Measurements from ENCODE around the gene ASXL3.

The ASXL3 gene

GRCh38 chr18:33720133-33720532 lies 142.1 kb downstream of the ASXL3 start:
- no peak for DNase-seq (ENCODE audit: low spot score)

- DNase-seq (ENCODE audit: low spot score), result no peak
Observed at GRCh38 chr18:33729556-33729955, 151.5 kb downstream of the ASXL3 start.

- no peak for DNase-seq (ENCODE audit: low spot score)
Observed at GRCh38 chr18:33733376-33733775, 155.4 kb downstream of the ASXL3 start.

- no peak for DNase-seq (ENCODE audit: low spot score)
Observed at GRCh38 chr18:33735428-33735827, 157.4 kb downstream of the ASXL3 start.

GRCh38 chr18:33741760-33742159 lies 163.7 kb downstream of the ASXL3 start:
- no peak for DNase-seq (ENCODE audit: low spot score)

- no peak for DNase-seq (ENCODE audit: low spot score)
Observed at GRCh38 chr18:33744032-33744697, 166.1 kb downstream of the ASXL3 start.

GRCh38 chr18:33745151-33745795 lies 167.3 kb downstream of the ASXL3 start:
- no peak for DNase-seq (ENCODE audit: low spot score)

GRCh38 chr18:33745871-33746545 lies 168.0 kb downstream of the ASXL3 start:
- peak; percentile 53 for DNase-seq (ENCODE audit: low spot score)

GRCh38 chr18:33749834-33750233 lies 171.8 kb downstream of the ASXL3 start:
- no peak for DNase-seq (ENCODE audit: low spot score)

- no peak for DNase-seq (ENCODE audit: low spot score)
Observed at GRCh38 chr18:33750366-33750765, 172.3 kb downstream of the ASXL3 start.

- peak; percentile 41 for DNase-seq (ENCODE audit: low spot score)
Observed at GRCh38 chr18:33751613-33752221, 173.7 kb downstream of the ASXL3 start.

- no peak for DNase-seq (ENCODE audit: low spot score)
Observed at GRCh38 chr18:33755391-33755790, 177.4 kb downstream of the ASXL3 start.

GRCh38 chr18:33755931-33756560 lies 178.0 kb downstream of the ASXL3 start:
- no peak for DNase-seq (ENCODE audit: low spot score)

- no peak for DNase-seq (ENCODE audit: low spot score)
Observed at GRCh38 chr18:33757037-33757436, 179.0 kb downstream of the ASXL3 start.

GRCh38 chr18:33761363-33761762 lies 183.3 kb downstream of the ASXL3 start:
- peak; percentile 72 for DNase-seq (ENCODE audit: low spot score)

GRCh38 chr18:33781429-33781828 lies 203.4 kb downstream of the ASXL3 start:
- DNase-seq (ENCODE audit: low spot score), result no peak
